T-cell (primary cell): ENCODE results near the gene STK10. TPM values are rescaled to one million over a fixed set of nuclear protein-coding genes. Genes with fewer than 3 reads are reported as not detected.

Source experiments
- ATAC-seq, 4 experiments: fragments of 200-7000 bp in 3 of 4; fragments of 150-1000 bp in 1 of 4; cut with Tn5 transposase; replicated peaks in 1 of 4; 1 replicate in 3 of 4; 2 replicates in 1 of 4; pipeline ENCODE4 v1.10.0; 2021; ENCODE audit warnings: moderate library complexity in 3 of 4, mild to moderate bottlenecking in 2 of 4, moderate number of reproducible peaks in 1 of 4
- CTCF ChIA-PET, 2 donors: fragments of 300-600 bp; sonication (Branson Sonifier 250); formaldehyde crosslinking; loops; one replicate each; lab custom pipeline; 2022; ENCODE audit warnings: antibody characterized with exemption in 2 of 2; lab: Charles Lee
- POLR2A ChIA-PET, 2 donors: fragments of 300-600 bp; sonication (Branson Sonifier 250); formaldehyde crosslinking; loops; one replicate each; lab custom pipeline; 2022; ENCODE audit warnings: antibody characterized with exemption in 2 of 2; lab: Charles Lee
- DNase-seq, 35 experiments: peaks; one replicate each; pipeline versions ENCODE4 v3.0.0 to v3.0.0-alpha.2; 2013 to 2023
- H3K27ac ChIP-seq: one replicate; pipeline ENCODE4 v1.5.1; 2013; ENCODE audit warnings: low read length
- H3K27me3 ChIP-seq, 2 experiments: replicated peaks in 1 of 2; 1 replicate in 1 of 2; 2 replicates in 1 of 2; pipeline versions ENCODE4 v1.6.1 to v1.7.0; 2013; ENCODE audit warnings: low read length in 1 of 2, mixed read lengths in 1 of 2; ENCODE audit not compliant: control insufficient read depth in 2 of 2, insufficient read depth in 2 of 2; ENCODE audit errors: extremely low read depth in 1 of 2
- H3K36me3 ChIP-seq, 2 donors: 1 replicate in 1 of 2; 2 replicates in 1 of 2; pipeline versions ENCODE4 v1.6.1 to v1.7.0; 2013; ENCODE audit warnings: low read length in 1 of 2; ENCODE audit not compliant: control insufficient read depth in 2 of 2, insufficient read depth in 1 of 2; ENCODE audit errors: extremely low read depth in 1 of 2
- H3K4me1 ChIP-seq, 2 experiments: 1 replicate in 1 of 2; 2 replicates in 1 of 2; pipeline versions ENCODE4 v1.6.1 to v1.7.0; 2013; ENCODE audit warnings: low read length in 2 of 2, mixed read lengths in 1 of 2; ENCODE audit not compliant: insufficient read depth in 2 of 2, control insufficient read depth in 1 of 2; ENCODE audit errors: extremely low read depth in 1 of 2
- H3K4me3 ChIP-seq, 2 donors: 1 replicate in 1 of 2; 2 replicates in 1 of 2; pipeline versions ENCODE4 v1.5.1 to v1.7.0; 2013; ENCODE audit warnings: mild to moderate bottlenecking in 2 of 2, low read length in 1 of 2, moderate library complexity in 1 of 2; ENCODE audit not compliant: control insufficient read depth in 1 of 2; ENCODE audit errors: extremely low read depth in 1 of 2
- H3K9me3 ChIP-seq: 2 replicates; pipeline ENCODE4 v1.7.0; 2013
- H3K27ac Mint-ChIP-seq, 2 donors: one replicate each; pipeline ENCODE4 v1.8.0; 2020 to 2021; ENCODE audit warnings: mild to moderate bottlenecking in 2 of 2, mixed read lengths in 2 of 2
- H3K27me3 Mint-ChIP-seq, 2 donors: one replicate each; pipeline ENCODE4 v1.8.0; 2021 to 2022; ENCODE audit warnings: mixed read lengths in 2 of 2
- H3K36me3 Mint-ChIP-seq: one replicate; pipeline ENCODE4 v1.8.0; 2021; ENCODE audit warnings: mixed read lengths
- H3K4me1 Mint-ChIP-seq, 3 donors: one replicate each; pipeline ENCODE4 v1.8.0; 2020 to 2022; ENCODE audit warnings: mixed read lengths in 3 of 3, mild to moderate bottlenecking in 1 of 3
- H3K4me3 Mint-ChIP-seq, 3 donors: one replicate each; pipeline ENCODE4 v1.8.0; 2020 to 2022; ENCODE audit warnings: mild to moderate bottlenecking in 3 of 3, mixed read lengths in 3 of 3, moderate library complexity in 3 of 3
- H3K9me3 Mint-ChIP-seq, 3 donors: one replicate each; pipeline ENCODE4 v1.8.0; 2020 to 2022; ENCODE audit warnings: mixed read lengths in 3 of 3
- WGBS: methylation state at CpG from one replicate; pipeline ENCODE4 v1.1.5; 2013; ENCODE audit warnings: missing lambda C conversion rate; ENCODE audit not compliant: insufficient coverage; 5-methylcytosine and 5-hydroxymethylcytosine counted together
- total RNA-seq, 35 experiments: library from RNA in 6 of 35; stranded (reverse) in 6 of 35; fragments of 120-200 nt in 1 of 35; gene quantifications; one replicate each; pipeline versions ENCODE4 v1.2.1 to v1.2.4 and lab custom pipeline; 2013 to 2026

The STK10 gene
- total RNA-seq, 5 donors from 2014 or later (not counting 1 experiment from before 2014, with no cell fraction given), result 305 to 437 (median 331) TPM

DNA sequence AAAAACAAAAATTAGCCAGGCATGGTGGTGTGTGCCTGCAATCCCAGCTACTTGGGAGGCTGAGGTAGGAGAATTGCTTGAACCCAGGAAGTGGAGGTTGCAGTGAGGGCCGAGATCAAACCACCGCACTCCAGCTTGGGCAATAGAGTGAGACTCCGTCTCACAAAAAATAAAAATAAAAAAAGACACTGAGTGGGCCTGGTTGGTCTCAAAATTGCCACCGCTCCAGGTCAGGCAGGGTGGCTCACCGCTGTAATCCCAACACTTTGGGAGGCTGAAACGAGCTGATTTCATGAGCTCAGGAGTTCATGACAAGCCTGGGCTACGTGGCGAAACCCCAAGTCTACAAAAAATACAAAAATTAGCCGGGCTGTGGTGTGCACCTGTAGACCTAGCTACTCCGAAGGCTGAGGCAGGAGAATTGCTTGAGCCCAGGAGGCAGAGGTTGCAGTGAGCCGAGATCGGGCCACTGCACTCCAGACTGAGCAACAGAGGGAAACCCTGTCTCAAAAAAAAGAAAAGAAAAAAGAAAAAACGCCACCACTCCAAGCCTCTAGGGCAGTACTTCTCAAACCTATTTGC is 1.8 kb downstream of the STK10 start:
- Histone ChIP-seq H3K27ac (peak overlapping the region; percentile 95), H3K4me1 (peaks cover 23 to 52% of the 10 kb centered on the region in 2 experiments), H3K9me3 (no peaks in the 10 kb centered on the region), H3K4me3 (peak overlapping the region; percentile 82 to 89), H3K36me3 (peaks cover 0 to 17% of the 10 kb centered on the region in 2 donors), H3K27me3 (no peaks in the 10 kb centered on the region)
- H3K27ac Mint-ChIP-seq, result peak overlapping the region; percentile 94 to 100
- H3K27me3 Mint-ChIP-seq, result no peaks in the 10 kb centered on the region
- H3K36me3 Mint-ChIP-seq, result peaks cover 20% of the 10 kb centered on the region
- ATAC-seq (no peak), DNase-seq (peak in 2 of 35 experiments; percentile 21 to 26)
- 12% methylated on average over 8 of the region's 13 CpGs for WGBS
- H3K4me1 Mint-ChIP-seq, result peaks cover 37 to 46% (median 42%) of the 10 kb centered on the region in 3 donors
- ChIA-PET CTCF (interaction anchor here (0.7 to 6.6 kb wide), 9 partner anchors 7 to 180 kb away, joined by 3 to 119 read pairs (median 5); partner anchors contain the start of genes FBXW11 (in 1 of the 2) and UBTD2 (in 1 of the 2)), POLR2A (interaction anchor here (0.6 to 3.5 kb wide), 11 partner anchors 8 to 1919 kb away, joined by 3 to 68 read pairs (median 3); no protein-coding TSS in a partner anchor)
- no peaks in the 10 kb centered on the region for H3K9me3 Mint-ChIP-seq
- H3K4me3 Mint-ChIP-seq, result peak overlapping the region; percentile 95 to 100 (median 96)

DNA sequence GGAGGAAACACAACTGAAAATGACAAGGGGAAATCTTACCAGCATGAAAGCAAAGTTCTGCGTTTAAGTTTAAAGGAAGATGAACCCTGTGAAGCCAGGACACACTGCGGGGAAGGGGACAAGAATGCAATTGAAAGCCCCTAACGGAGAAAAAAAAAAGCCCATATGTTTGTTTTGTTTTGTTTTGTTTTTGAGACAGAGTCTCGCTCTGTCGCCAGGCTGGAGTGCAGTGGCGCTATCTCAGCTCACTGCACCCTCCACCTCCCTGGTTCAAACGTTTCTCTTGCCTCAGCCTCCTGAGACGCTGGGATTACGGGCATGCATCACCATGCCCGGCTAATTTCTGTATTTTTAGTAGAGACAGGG is 2.9 kb downstream of the STK10 start:
- DNase-seq (peak in 20 of 35 experiments; percentile 6 to 71 (median 35)), ATAC-seq (peak in 1 of 4 experiments; percentile 3)
- H3K27ac Mint-ChIP-seq, result peak overlapping the region; percentile 94 to 100
- 0% methylated on average over 1 of the region's 10 CpGs for WGBS
- H3K27me3 Mint-ChIP-seq, result no peaks in the 10 kb centered on the region
- Histone ChIP-seq H3K36me3 (peaks cover 0 to 17% of the 10 kb centered on the region in 2 donors), H3K9me3 (no peaks in the 10 kb centered on the region), H3K4me3 (peak overlapping the region; percentile 82 to 89), H3K27ac (peak overlapping the region; percentile 95), H3K27me3 (no peaks in the 10 kb centered on the region), H3K4me1 (peaks cover 29 to 64% of the 10 kb centered on the region in 2 experiments)
- peak overlapping the region; percentile 95 to 100 (median 96) for H3K4me3 Mint-ChIP-seq
- ChIA-PET POLR2A (interaction anchor here (1.2 to 3.2 kb wide), 2 partner anchors 9 to 10 kb away, joined by 7 to 25 read pairs; no protein-coding TSS in a partner anchor), CTCF (interaction anchor here (0.6 to 6.6 kb wide), 3 partner anchors 9 to 70 kb away, joined by 3 to 119 read pairs (median 4); no protein-coding TSS in a partner anchor)
- peaks cover 49 to 57% (median 52%) of the 10 kb centered on the region in 3 donors for H3K4me1 Mint-ChIP-seq
- H3K36me3 Mint-ChIP-seq, result peaks cover 26% of the 10 kb centered on the region
- no peaks in the 10 kb centered on the region for H3K9me3 Mint-ChIP-seq

DNA sequence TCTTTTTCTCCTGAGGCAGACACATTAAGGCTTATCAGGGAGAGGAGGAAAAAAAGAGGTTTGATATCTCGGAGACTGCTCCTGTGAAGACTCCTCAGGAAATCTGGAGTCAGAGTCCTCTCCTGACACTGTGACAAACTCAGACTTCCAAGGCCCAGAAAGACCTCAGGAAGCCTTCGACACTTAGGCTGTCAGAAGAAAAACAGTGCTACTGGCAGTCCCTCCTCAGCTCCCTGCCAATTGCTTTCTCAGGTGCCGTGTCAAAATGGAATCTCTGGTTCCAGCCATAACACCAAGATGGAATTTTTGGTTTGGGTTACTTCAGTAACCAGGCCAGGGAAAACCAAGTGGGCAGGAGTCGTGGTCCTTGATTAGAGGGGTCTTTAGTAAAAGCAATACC is 4.1 kb downstream of the STK10 start:
- H3K36me3 Mint-ChIP-seq, result peaks cover 26% of the 10 kb centered on the region
- peaks cover 61 to 69% (median 63%) of the 10 kb centered on the region in 3 donors for H3K4me1 Mint-ChIP-seq
- CTCF ChIA-PET, result interaction anchor here in 1 of 2 donors (1.0 to 1.2 kb wide), 2 partner anchors 8 to 20 kb away, joined by 3 read pairs; no protein-coding TSS in a partner anchor
- H3K27ac Mint-ChIP-seq, result peak overlapping the region; percentile 94 to 100
- DNase-seq (no peak), ATAC-seq (no peak)
- H3K4me3 Mint-ChIP-seq, result peak overlapping the region; percentile 95 to 100 (median 96)
- no peaks in the 10 kb centered on the region for H3K9me3 Mint-ChIP-seq
- no peaks in the 10 kb centered on the region for H3K27me3 Mint-ChIP-seq
- H3K4me3 ChIP-seq, result peak overlapping the region in 1 of 2 donors; percentile 82
- H3K27ac ChIP-seq, result peak overlapping the region; percentile 95
- WGBS, result no CpG with 5 or more reads among the region's 4 CpGs
- H3K4me1 ChIP-seq, result peaks cover 40 to 76% of the 10 kb centered on the region in 2 experiments
- peaks cover 0 to 17% of the 10 kb centered on the region in 2 donors for H3K36me3 ChIP-seq
- POLR2A ChIA-PET, result interaction anchor here (0.6 to 1.3 kb wide), 3 partner anchors 9 to 588 kb away, joined by 3 to 8 read pairs (median 3); no protein-coding TSS in a partner anchor
- no peaks in the 10 kb centered on the region for H3K27me3 ChIP-seq
- no peaks in the 10 kb centered on the region for H3K9me3 ChIP-seq

DNA sequence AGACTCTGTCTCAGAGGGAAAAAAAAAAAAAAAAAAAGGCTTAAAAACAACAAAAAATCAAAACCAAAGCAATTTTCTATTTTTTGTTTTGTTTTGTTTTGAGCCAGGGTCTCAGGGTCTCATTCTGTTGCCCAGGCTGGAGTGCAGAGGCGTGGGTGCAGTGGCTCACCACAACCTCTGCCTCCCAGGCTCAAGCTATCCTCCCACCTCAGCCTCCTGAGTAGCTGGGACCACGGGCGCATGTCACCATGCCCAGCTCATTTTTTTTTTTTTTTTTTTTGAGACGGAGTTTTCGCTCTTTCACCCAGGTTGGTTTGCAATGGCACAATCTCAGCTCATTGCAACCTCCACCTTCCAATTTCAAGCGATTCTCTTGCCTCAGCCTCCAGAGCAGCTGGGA is 5.7 kb downstream of the STK10 start:
- Mint-ChIP-seq H3K27me3 (no peaks in the 10 kb centered on the region), H3K4me3 (peak overlapping the region in 1 of 3 donors; percentile 95), H3K4me1 (peaks cover 77 to 85% (median 79%) of the 10 kb centered on the region in 3 donors), H3K36me3 (peaks cover 33% of the 10 kb centered on the region), H3K9me3 (no peaks in the 10 kb centered on the region), H3K27ac (peak overlapping the region; percentile 94 to 100)
- Histone ChIP-seq H3K27me3 (no peaks in the 10 kb centered on the region), H3K4me1 (peaks cover 53 to 89% of the 10 kb centered on the region in 2 experiments), H3K4me3 (no peak overlapping the region), H3K9me3 (no peaks in the 10 kb centered on the region), H3K27ac (peak overlapping the region; percentile 95), H3K36me3 (peaks cover 0 to 17% of the 10 kb centered on the region in 2 donors)
- WGBS, result 80% methylated on average over 1 of the region's 6 CpGs
- ATAC-seq (no peak), DNase-seq (no peak)
- POLR2A ChIA-PET, result interaction anchor here (0.6 to 0.9 kb wide), 7 partner anchors 9 to 1846 kb away, joined by 3 to 8 read pairs (median 5); no protein-coding TSS in a partner anchor
- CTCF ChIA-PET, result interaction anchor here (0.6 kb wide), 3 partner anchors 123 to 802 kb away, joined by 3 to 6 read pairs (median 3); no protein-coding TSS in a partner anchor

DNA sequence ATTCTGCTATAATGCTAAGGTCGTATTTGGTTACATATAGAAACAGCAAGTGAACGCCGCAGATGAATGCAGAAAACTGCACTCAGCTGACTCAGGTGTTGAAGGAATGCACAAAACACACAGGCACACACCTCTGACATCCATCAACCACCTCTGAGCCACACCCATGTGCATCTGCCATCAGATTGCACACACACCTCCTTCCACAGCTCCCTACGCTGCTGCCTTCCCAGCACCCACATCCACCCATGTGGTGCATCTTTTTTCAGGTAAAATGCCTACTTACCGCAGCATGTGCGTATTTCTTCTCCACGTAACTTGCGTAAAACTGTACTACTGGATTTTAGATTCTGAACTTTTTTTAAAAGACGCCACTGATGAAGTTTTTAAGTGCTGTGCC is 7.1 kb downstream of the STK10 start:
- Mint-ChIP-seq H3K4me1 (peaks cover 84 to 98% (median 92%) of the 10 kb centered on the region in 3 donors), H3K27ac (peak overlapping the region; percentile 100), H3K27me3 (no peaks in the 10 kb centered on the region), H3K4me3 (peak overlapping the region; percentile 56 to 95 (median 68)), H3K36me3 (peaks cover 41% of the 10 kb centered on the region), H3K9me3 (no peaks in the 10 kb centered on the region)
- H3K36me3 ChIP-seq, result peaks cover 0 to 17% of the 10 kb centered on the region in 2 donors
- peaks cover 66 to 98% of the 10 kb centered on the region in 2 experiments for H3K4me1 ChIP-seq
- peak in 3 of 4 experiments; percentile 11 to 59 (median 13) for ATAC-seq
- H3K27ac ChIP-seq, result peak overlapping the region; percentile 95
- POLR2A ChIA-PET, result interaction anchor here in 1 of 2 donors (0.7 kb wide), 1 partner anchor 25 kb away, joined by 3 read pairs; no protein-coding TSS in a partner anchor
- H3K27me3 ChIP-seq, result no peaks in the 10 kb centered on the region
- no peaks in the 10 kb centered on the region for H3K9me3 ChIP-seq
- peak in 31 of 35 experiments; percentile 29 to 82 (median 59) for DNase-seq
- WGBS, result 21% methylated on average over 4 of the region's 9 CpGs
- no peak overlapping the region for H3K4me3 ChIP-seq
- CTCF ChIA-PET, result interaction anchor here in 1 of 2 donors (0.9 kb wide), 1 partner anchor 67 kb away, joined by 3 read pairs; no protein-coding TSS in a partner anchor
